Glutamatergic neuron (in vitro differentiated cells): Measurements from ENCODE around the gene CEP95. TPM values are rescaled to one million over a fixed set of nuclear protein-coding genes. Genes with fewer than 3 reads are reported as not detected.
"Not testable (repeated sequence)": the region's sequence is repeated elsewhere in the genome, so short reads cannot be mapped to it uniquely, and the experiment has no call there.

Source experiments
- DNase-seq: peaks from one replicate; pipeline ENCODE4 v3.0.0; 2022
- H3K27ac Mint-ChIP-seq: one replicate; pipeline ENCODE4 v1.8.0; 2020; ENCODE audit warnings: mild to moderate bottlenecking, mixed read lengths, inconsistent platforms; ENCODE audit not compliant: unreplicated experiment
- H3K27me3 Mint-ChIP-seq: one replicate; pipeline ENCODE4 v1.8.0; 2020; ENCODE audit warnings: mild to moderate bottlenecking, moderate library complexity, mixed read lengths, inconsistent platforms; ENCODE audit not compliant: unreplicated experiment
- H3K36me3 Mint-ChIP-seq: one replicate; pipeline ENCODE4 v1.8.0; 2020; ENCODE audit warnings: mild to moderate bottlenecking, mixed read lengths, inconsistent platforms; ENCODE audit not compliant: unreplicated experiment
- H3K4me1 Mint-ChIP-seq: one replicate; pipeline ENCODE4 v1.8.0; 2020; ENCODE audit warnings: mild to moderate bottlenecking, low read depth, mixed read lengths, inconsistent platforms; ENCODE audit not compliant: unreplicated experiment
- H3K4me3 Mint-ChIP-seq: one replicate; pipeline ENCODE4 v1.8.0; 2020; ENCODE audit warnings: mild to moderate bottlenecking, mixed read lengths, inconsistent platforms; ENCODE audit not compliant: unreplicated experiment
- H3K9me3 Mint-ChIP-seq: one replicate; pipeline ENCODE4 v1.8.0; 2020; ENCODE audit warnings: mild to moderate bottlenecking, moderate library complexity, mixed read lengths, inconsistent platforms; ENCODE audit not compliant: unreplicated experiment
- total RNA-seq: library from RNA; stranded (reverse); fragmentation: NEBNext Ultra II Directional; extraction: Animal tissue kit (Norgen Biotek cat#: 25700); gene quantifications from one replicate; pipeline ENCODE4 v1.2.1, GENCODE V29; 2021; ENCODE audit not compliant: unreplicated experiment
- TF ChIP-seq, protein P1 (sequence below): fragments of 200-600 bp; sonication (generic); IDR thresholded peaks from one replicate; pipeline ENCODE4 v1.5.0; 2021; ENCODE audit not compliant: partially characterized antibody, unreplicated experiment

CEP95 gene
- total RNA-seq, 1 donor from 2014 or later: 120 TPM

DNA sequence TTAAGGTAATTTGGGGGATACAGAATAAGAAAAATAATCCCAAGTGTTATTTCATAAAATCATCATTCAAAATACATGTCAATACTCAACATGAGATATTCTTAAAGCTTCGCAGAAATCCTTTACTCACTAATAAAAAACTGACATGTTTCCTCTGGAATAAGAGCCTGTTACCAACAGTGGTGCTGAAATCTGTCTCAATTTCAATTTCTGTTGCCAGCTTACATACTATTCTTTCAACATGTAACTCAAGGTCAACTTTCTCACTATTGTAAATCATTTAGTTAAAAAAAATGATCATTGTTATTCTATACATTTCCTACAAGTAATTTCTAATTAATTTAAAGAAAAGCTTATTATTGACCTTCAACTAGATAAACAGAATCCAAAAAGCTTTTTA, 67.9 kb downstream of the CEP95 start:
- DNase-seq: no peak
- no peaks in the 10 kb centered on the region for H3K4me1 Mint-ChIP-seq
- no peak overlapping the region for H3K27ac Mint-ChIP-seq
- H3K9me3 Mint-ChIP-seq: no peaks in the 10 kb centered on the region
- peaks cover 2% of the 10 kb centered on the region for H3K27me3 Mint-ChIP-seq
- no peak overlapping the region for H3K4me3 Mint-ChIP-seq
- TF ChIP-seq, protein P1, sequence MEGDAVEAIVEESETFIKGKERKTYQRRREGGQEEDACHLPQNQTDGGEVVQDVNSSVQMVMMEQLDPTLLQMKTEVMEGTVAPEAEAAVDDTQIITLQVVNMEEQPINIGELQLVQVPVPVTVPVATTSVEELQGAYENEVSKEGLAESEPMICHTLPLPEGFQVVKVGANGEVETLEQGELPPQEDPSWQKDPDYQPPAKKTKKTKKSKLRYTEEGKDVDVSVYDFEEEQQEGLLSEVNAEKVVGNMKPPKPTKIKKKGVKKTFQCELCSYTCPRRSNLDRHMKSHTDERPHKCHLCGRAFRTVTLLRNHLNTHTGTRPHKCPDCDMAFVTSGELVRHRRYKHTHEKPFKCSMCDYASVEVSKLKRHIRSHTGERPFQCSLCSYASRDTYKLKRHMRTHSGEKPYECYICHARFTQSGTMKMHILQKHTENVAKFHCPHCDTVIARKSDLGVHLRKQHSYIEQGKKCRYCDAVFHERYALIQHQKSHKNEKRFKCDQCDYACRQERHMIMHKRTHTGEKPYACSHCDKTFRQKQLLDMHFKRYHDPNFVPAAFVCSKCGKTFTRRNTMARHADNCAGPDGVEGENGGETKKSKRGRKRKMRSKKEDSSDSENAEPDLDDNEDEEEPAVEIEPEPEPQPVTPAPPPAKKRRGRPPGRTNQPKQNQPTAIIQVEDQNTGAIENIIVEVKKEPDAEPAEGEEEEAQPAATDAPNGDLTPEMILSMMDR: no peak
- H3K36me3 Mint-ChIP-seq: no peaks in the 10 kb centered on the region

DNA sequence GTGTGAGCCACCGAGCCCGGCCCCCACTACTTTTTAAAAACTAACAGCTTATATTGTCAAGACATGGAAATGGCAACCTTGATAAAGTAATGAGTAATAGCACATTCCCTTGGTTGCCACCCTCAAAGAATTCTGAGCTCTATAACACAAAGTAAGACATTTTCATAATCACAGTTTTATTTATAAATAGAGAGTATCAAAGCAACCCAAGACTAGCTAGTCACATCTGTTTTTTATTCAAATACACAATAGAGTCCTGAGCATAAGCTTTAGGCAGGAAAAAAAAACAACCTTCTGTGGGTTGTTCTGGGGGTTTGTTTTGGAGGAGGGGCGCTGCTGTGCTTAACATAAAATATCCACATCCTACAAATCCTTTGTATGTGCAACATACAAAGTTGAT, 68.7 kb downstream of the CEP95 start:
- no peak overlapping the region for H3K27ac Mint-ChIP-seq
- H3K36me3 Mint-ChIP-seq: no peaks in the 10 kb centered on the region
- DNase-seq: no peak
- H3K27me3 Mint-ChIP-seq: peaks cover 2% of the 10 kb centered on the region
- TF ChIP-seq, protein P1: no peak
- no peaks in the 10 kb centered on the region for H3K4me1 Mint-ChIP-seq
- no peaks in the 10 kb centered on the region for H3K9me3 Mint-ChIP-seq
- H3K4me3 Mint-ChIP-seq: no peak overlapping the region

DNA sequence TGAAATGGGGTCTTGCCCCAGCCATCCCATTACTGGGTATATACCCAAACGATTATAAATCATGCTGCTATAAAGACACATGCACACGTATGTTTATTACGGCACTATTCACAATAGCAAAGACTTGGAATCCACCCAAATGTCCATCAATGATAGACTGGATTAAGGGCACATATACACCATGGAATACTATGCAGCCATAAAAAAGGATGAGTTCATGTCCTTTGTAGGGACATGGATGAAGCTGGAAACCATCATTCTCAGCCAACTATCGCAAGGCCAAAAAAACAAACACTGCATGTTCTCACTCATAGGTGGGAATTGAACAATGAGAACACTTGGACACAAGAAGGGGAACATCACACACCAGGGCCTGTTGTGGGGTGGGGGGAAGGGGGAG, 70.2 kb downstream of the CEP95 start:
- not testable (repeated sequence) for H3K4me1 Mint-ChIP-seq, H3K27ac Mint-ChIP-seq, H3K36me3 Mint-ChIP-seq, H3K27me3 Mint-ChIP-seq, DNase-seq, H3K9me3 Mint-ChIP-seq, H3K4me3 Mint-ChIP-seq

DNA sequence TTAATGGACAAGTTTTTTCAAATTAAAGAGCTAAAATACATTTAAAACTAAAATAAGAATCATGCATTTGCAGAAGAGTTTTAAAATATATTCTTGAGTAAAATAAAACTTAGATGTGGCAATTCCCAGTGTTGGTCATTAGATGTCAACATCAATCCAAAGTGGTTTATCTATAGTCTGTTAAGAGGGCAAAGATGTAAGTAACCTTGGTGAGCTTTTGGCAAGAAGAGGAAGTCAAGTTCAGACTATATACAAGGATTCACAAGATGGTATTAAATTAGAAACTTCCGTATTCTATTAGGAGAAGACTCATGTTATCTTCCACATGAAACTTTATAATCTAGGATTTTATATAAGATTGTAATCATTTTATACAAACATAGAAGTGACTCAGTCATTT, 73.1 kb downstream of the CEP95 start:
- Mint-ChIP-seq H3K36me3 (no peaks in the 10 kb centered on the region), H3K4me3 (no peak overlapping the region), H3K4me1 (peaks cover 3% of the 10 kb centered on the region), H3K9me3 (no peaks in the 10 kb centered on the region), H3K27ac (no peak overlapping the region), H3K27me3 (peaks cover 2% of the 10 kb centered on the region)
- TF ChIP-seq, protein P1: no peak
- no peak for DNase-seq

GRCh38 chr17:64580384-64581315, 73.9 kb downstream of the CEP95 start:
- Mint-ChIP-seq H3K27me3 (peaks cover 2% of the 10 kb centered on the region), H3K4me3 (no peak overlapping the region), H3K27ac (peak overlapping the region; percentile 40), H3K9me3 (no peaks in the 10 kb centered on the region), H3K36me3 (no peaks in the 10 kb centered on the region), H3K4me1 (peaks cover 3% of the 10 kb centered on the region)
- DNase-seq: no peak
- TF ChIP-seq, protein P1: no peak
